Ovary (tissue), 9 donors: ENCODE measurements around the gene QSOX1. TPM values are rescaled to one million over a fixed set of nuclear protein-coding genes. Genes with fewer than 3 reads are reported as not detected.

Source experiments
- DNase-seq, 5 donors: peaks; one replicate each; pipeline ENCODE4 v3.0.0-alpha.2; 2019 to 2020
- H3K27ac ChIP-seq, 2 donors: fragments of 200-600 bp; one replicate each; pipeline versions ENCODE4 v1.5.1 to v1.8.0; 2019 to 2022
- H3K27me3 ChIP-seq: fragments of 200-600 bp; one replicate; pipeline ENCODE4 v1.8.0; 2022
- H3K36me3 ChIP-seq: fragments of 200-600 bp; sonication (generic); one replicate; pipeline ENCODE4 v1.5.1; 2019
- H3K4me1 ChIP-seq: one replicate; pipeline ENCODE4 v1.8.1; 2013; ENCODE audit warnings: mild to moderate bottlenecking, moderate library complexity; ENCODE audit not compliant: insufficient read depth
- H3K4me3 ChIP-seq: fragments of 200-600 bp; sonication (generic); one replicate; pipeline ENCODE4 v1.5.1; 2017
- H3K9me3 ChIP-seq, 2 donors: fragments of 200-600 bp in 1 of 2; sonication (generic) in 1 of 2; one replicate each; pipeline versions ENCODE4 v1.5.1 to v1.8.1; 2013 to 2019; ENCODE audit warnings: mild to moderate bottlenecking in 1 of 2, moderate library complexity in 1 of 2
- CTCF ChIP-seq, 3 donors: fragments of 450-650 bp in 2 of 3; fragments of 200-600 bp in 1 of 3; IDR thresholded peaks; one replicate each; pipeline versions ENCODE4 v1.5.1 to v1.8.0; 2016 to 2022; ENCODE audit warnings: antibody characterized with exemption in 3 of 3, mild to moderate bottlenecking in 1 of 3
- EP300 ChIP-seq: sonication (generic); formaldehyde crosslinking; IDR thresholded peaks from one replicate; pipeline ENCODE4 v1.6.1; 2017; ENCODE audit warnings: antibody characterized with exemption
- POLR2A ChIP-seq: fragments of 450-650 bp; IDR thresholded peaks from one replicate; pipeline ENCODE4 v1.6.1; 2017; ENCODE audit warnings: antibody characterized with exemption, mild to moderate bottlenecking, moderate library complexity
- WGBS, 3 donors: extraction: QIAGEN DNeasy Blood & Tissue Kit in 1 of 3; methylation state at CpG; one replicate each; pipeline versions ENCODE4 v1.1.5 to v1.1.7; 2013 to 2017; 5-methylcytosine and 5-hydroxymethylcytosine counted together
- intact Hi-C, 4 donors: fragments of 100-400 bp; cut with DNase I; formaldehyde crosslinking; loops; one replicate each; pipeline versions ENCODE4 v1.11.0 to v1.15.1; 2022 to 2023
- polyA plus RNA-seq, 2 donors: library from polyadenylated mRNA; stranded (reverse); fragments of 200-250 nt in 1 of 2; fragments of 350-450 nt in 1 of 2; fragmentation: Illumina TruSeq in 1 of 2; extraction: RNeasy Lipid Tissue Mini Kit (QIAGEN cat#74804) in 1 of 2; gene quantifications; one replicate each; pipeline ENCODE4 v1.2.3, GENCODE V29; 2013 to 2014
- total RNA-seq, 7 donors: library from RNA; depleted of rRNA in 2 of 7; stranded (reverse); fragments of >200 nt in 2 of 7; fragmentation: NEBNext Ultra II Directional in 3 of 7; extraction: Animal tissue kit (Norgen Biotek cat#: 25700) in 3 of 7; gene quantifications; one replicate each; pipeline versions ENCODE4 v1.1.0 to v1.2.4, GENCODE V29; 2016 to 2023
- donor health status: DM: no; HTN: no; CAD: no; lungs with moderate emphysema.
- donor health status: DM: no; HTN: no; CAD: no.
- donor health status: Bipolar disorder and iron deficiency.
- donor health status: DM: yes; HTN: yes; CAD: no.
- donor health status: DM: no; HTN: no; CAD: no.
- donor health status: DM: yes; HTN: yes; CAD: no.

The QSOX1 gene
- total and polyA plus RNA-seq, 9 donors: 57.8 to 475 (median 155) TPM

- DNase-seq: no peak
Observed at GRCh38 chr1:180218806-180219765, 64.4 kb downstream of the QSOX1 start.

GRCh38 chr1:180219776-180220175 is 65.1 kb downstream of the QSOX1 start:
- Histone ChIP-seq H3K36me3 (no peaks in the 10 kb centered on the region), H3K4me1 (no peaks in the 10 kb centered on the region), H3K27ac (no peak overlapping the region), H3K4me3 (no peak overlapping the region), H3K27me3 (no peaks in the 10 kb centered on the region), H3K9me3 (no peaks in the 10 kb centered on the region)
- TF ChIP-seq EP300 (no peak), POLR2A (no peak), CTCF (IDR thresholded peaks at IDR 0.05) (no peak)
- intact Hi-C loops: no loop called here
- WGBS, 3 donors: 78 to 84% (median 82%) methylated on average over 11 of the region's 11 CpGs
- DNase-seq: no peak

More at GRCh38 chr1:180218806-180219765, 64.4 kb downstream of the QSOX1 start:
- intact Hi-C loops: no loop called here
- Histone ChIP-seq H3K27me3 (no peaks in the 10 kb centered on the region), H3K4me1 (no peaks in the 10 kb centered on the region), H3K9me3 (no peaks in the 10 kb centered on the region), H3K27ac (no peak overlapping the region), H3K4me3 (no peak overlapping the region), H3K36me3 (no peaks in the 10 kb centered on the region)
- WGBS, 3 donors: 80 to 85% (median 81%) methylated on average over 20 of the region's 20 CpGs
- no peak for TF ChIP-seq POLR2A
- no peak for TF ChIP-seq EP300
- no peak for TF ChIP-seq CTCF (IDR thresholded peaks at IDR 0.05)

GRCh38 chr1:180221462-180221861 is 66.8 kb downstream of the QSOX1 start:
- no peaks in the 10 kb centered on the region for H3K36me3 ChIP-seq
- H3K4me3 ChIP-seq: no peak overlapping the region
- H3K9me3 ChIP-seq: no peaks in the 10 kb centered on the region
- no peak for DNase-seq
- H3K4me1 ChIP-seq: no peaks in the 10 kb centered on the region
- 73 to 76% (median 74%) methylated on average over 6 of the region's 6 CpGs for whole genome bisulfite sequencing, 3 donors
- intact Hi-C loops: no loop called here
- H3K27me3 ChIP-seq: no peaks in the 10 kb centered on the region
- no peak overlapping the region for H3K27ac ChIP-seq
- no peak for TF ChIP-seq EP300
- no peak for TF ChIP-seq POLR2A
- no peak for TF ChIP-seq CTCF (IDR thresholded peaks at IDR 0.05)

- intact Hi-C loops: no loop called here
- Histone ChIP-seq H3K36me3 (no peaks in the 10 kb centered on the region), H3K27ac (no peak overlapping the region), H3K4me1 (no peaks in the 10 kb centered on the region), H3K9me3 (no peaks in the 10 kb centered on the region), H3K4me3 (no peak overlapping the region), H3K27me3 (no peaks in the 10 kb centered on the region)
- no peak for DNase-seq
- WGBS, 3 donors: 35 to 40% (median 35%) methylated on average over 5 of the region's 5 CpGs
- no peak for TF ChIP-seq POLR2A
- TF ChIP-seq EP300: no peak
Observed at GRCh38 chr1:180224902-180225301, 70.2 kb downstream of the QSOX1 start.

- Histone ChIP-seq H3K27ac (no peak overlapping the region), H3K9me3 (no peaks in the 10 kb centered on the region), H3K27me3 (no peaks in the 10 kb centered on the region), H3K36me3 (no peaks in the 10 kb centered on the region), H3K4me1 (peaks cover under 1% of the 10 kb centered on the region), H3K4me3 (no peak overlapping the region)
- WGBS, 3 donors: 22 to 32% (median 27%) methylated on average over 2 of the region's 2 CpGs
- no peak for DNase-seq
- TF ChIP-seq EP300: no peak
- TF ChIP-seq CTCF (IDR thresholded peaks at IDR 0.05): no peak
- no peak for TF ChIP-seq POLR2A
- intact Hi-C loops: no loop called here
Observed at GRCh38 chr1:180225403-180225802, 70.7 kb downstream of the QSOX1 start.
